Transverse colon (tissue), 3 donors: ENCODE measurements around the gene SMAD7.

Source experiments
- CTCF ChIP-seq, 5 experiments: fragments of 200-600 bp in 3 of 5; fragments of 450-650 bp in 2 of 5; sonication (generic) in 3 of 5; IDR thresholded peaks; 1 replicate in 2 of 5; 2 replicates in 3 of 5; pipeline ENCODE4 v1.5.1; 2016 to 2017; ENCODE audit warnings: antibody characterized with exemption in 5 of 5, inconsistent platforms in 3 of 5, mild to moderate bottlenecking in 2 of 5, moderate library complexity in 1 of 5
- POLR2A ChIP-seq: fragments of 450-650 bp; IDR thresholded peaks from one replicate; pipeline ENCODE4 v1.6.1; 2016; ENCODE audit warnings: antibody characterized with exemption, mild to moderate bottlenecking, moderate library complexity

GRCh38 chr18:48920408-48921038, 30.2 kb downstream of the SMAD7 start:
- TF ChIP-seq CTCF (IDR thresholded peaks at IDR 0.05) (no peak), POLR2A (no peak)
